Aorta (tissue), 5 donors: Measurements from ENCODE around the gene PSMB5. TPM values are rescaled to one million over a fixed set of nuclear protein-coding genes. Genes with fewer than 3 reads are reported as not detected.
A peak's percentile ranks its signal among the peaks of the same experiment; 100 is the strongest.
"Not testable (repeated sequence)": the region's sequence is repeated elsewhere in the genome, so short reads cannot be mapped to it uniquely, and the experiment has no call there.

ENCODE experiments used
- ATAC-seq: fragments of 200-7000 bp; cut with Tn5 transposase; one replicate; pipeline ENCODE4 v1.9.1; 2022; ENCODE audit warnings: moderate library complexity; ENCODE audit not compliant: low FRiP score
- DNase-seq, 2 donors: peaks; one replicate each; pipeline ENCODE4 v3.0.0-alpha.2; 2020
- H3K27ac ChIP-seq, 2 donors: one replicate each; pipeline ENCODE4 v1.5.1; 2013; ENCODE audit warnings: low read length in 2 of 2, mild to moderate bottlenecking in 2 of 2, moderate library complexity in 2 of 2, control low read depth in 1 of 2, inconsistent platforms in 1 of 2, low read depth in 1 of 2
- H3K27me3 ChIP-seq, 2 donors: one replicate each; pipeline ENCODE4 v1.6.1; 2013; ENCODE audit warnings: control low read depth in 1 of 2, low read length in 1 of 2, mild to moderate bottlenecking in 1 of 2, moderate library complexity in 1 of 2; ENCODE audit not compliant: insufficient read depth in 2 of 2, control insufficient read depth in 1 of 2
- H3K36me3 ChIP-seq, 2 donors: one replicate each; pipeline ENCODE4 v1.6.1; 2013; ENCODE audit warnings: control low read depth in 1 of 2, low read length in 1 of 2, mild to moderate bottlenecking in 1 of 2; ENCODE audit not compliant: insufficient read depth in 2 of 2, control insufficient read depth in 1 of 2
- H3K4me1 ChIP-seq, 2 donors: one replicate each; pipeline ENCODE4 v1.6.1; 2013; ENCODE audit warnings: low read length in 2 of 2, control low read depth in 1 of 2, mild to moderate bottlenecking in 1 of 2, moderate library complexity in 1 of 2; ENCODE audit not compliant: insufficient read depth in 2 of 2, control insufficient read depth in 1 of 2
- H3K4me3 ChIP-seq, 2 donors: one replicate each; pipeline ENCODE4 v1.5.1; 2013; ENCODE audit warnings: low read length in 2 of 2, control low read depth in 1 of 2, mild to moderate bottlenecking in 1 of 2
- H3K9me3 ChIP-seq: one replicate; pipeline ENCODE4 v1.6.1; 2013; ENCODE audit warnings: mild to moderate bottlenecking, low read length; ENCODE audit not compliant: control insufficient read depth
- WGBS, 2 donors: extraction: QIAGEN DNeasy Blood & Tissue Kit; methylation state at CpG; one replicate each; pipeline ENCODE4 v1.1.7; 2013; 5-methylcytosine and 5-hydroxymethylcytosine counted together
- intact Hi-C, 2 donors: fragments of 100-400 bp; cut with DNase I; formaldehyde crosslinking; loops; one replicate each; pipeline versions ENCODE4 v1.14.2 to v1.15.0; 2022
- polyA plus RNA-seq, 2 donors: library from polyadenylated mRNA; stranded (reverse); fragments of 200-250 nt; gene quantifications; one replicate each; pipeline ENCODE4 v1.2.3, GENCODE V29; 2013
- total RNA-seq, 2 donors: library from RNA; stranded (reverse); fragmentation: NEBNext Ultra II Directional; extraction: Animal tissue kit (Norgen Biotek cat#: 25700); gene quantifications; one replicate each; pipeline ENCODE4 v1.2.1, GENCODE V29; 2021
- donor health status: healthy with polysubstance abuse.
- donor health status: Bipolar disorder and iron deficiency.
- donor health status: DM: no; HTN: no; CAD: no.
- donor health status: DM: no; HTN: no; CAD: no.
- donor health status: DM: yes; HTN: yes; CAD: no.

PSMB5 gene
- total and polyA plus RNA-seq, 4 donors, result 67.7 to 116 (median 85.8) TPM

DNA sequence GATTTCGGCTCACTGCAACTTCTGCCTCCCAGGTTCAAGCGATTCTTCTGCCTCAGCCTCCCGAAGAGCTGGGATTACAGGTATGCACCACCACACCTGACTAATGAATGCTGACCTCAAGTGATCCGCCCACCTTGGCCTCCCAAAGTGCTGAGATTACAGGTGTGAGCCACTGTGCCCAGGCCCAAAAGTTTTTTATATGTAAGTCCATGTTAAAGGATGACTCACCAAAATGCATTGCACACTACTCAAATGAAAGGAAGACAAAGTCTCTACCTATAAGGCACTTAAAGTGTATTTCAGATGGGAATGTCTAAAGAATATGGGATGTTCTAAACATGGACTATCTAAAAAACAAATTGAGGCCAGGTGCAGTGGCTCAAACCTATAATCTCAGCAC lies 30.4 kb downstream of the PSMB5 start:
- intact Hi-C loops, H3K4me3 ChIP-seq, H3K27me3 ChIP-seq, H3K36me3 ChIP-seq, ATAC-seq, H3K27ac ChIP-seq, H3K9me3 ChIP-seq, DNase-seq, H3K4me1 ChIP-seq: not testable (repeated sequence)
- 91 to 97% methylated on average over 4 of the region's 4 CpGs for WGBS, 2 donors

DNA sequence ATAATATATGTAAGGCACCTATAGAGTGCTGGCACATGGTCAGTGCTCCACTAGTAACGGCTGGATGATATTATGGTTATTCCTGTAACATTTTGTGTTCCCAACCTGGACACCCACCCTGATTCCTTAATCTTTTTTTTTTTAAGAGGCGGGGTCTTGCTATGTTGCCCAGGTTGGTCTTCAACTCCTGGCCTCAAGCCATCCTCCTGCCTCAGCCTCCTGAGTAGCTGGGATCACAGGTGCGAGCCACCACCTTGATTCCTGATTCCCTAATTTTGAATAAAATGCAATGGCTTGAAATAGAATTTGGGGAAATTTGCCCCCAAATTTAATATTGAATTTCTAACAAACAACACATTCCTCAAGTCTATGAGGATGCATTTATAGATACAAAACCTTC lies 32.1 kb downstream of the PSMB5 start:
- WGBS, 2 donors, result 95 to 96% methylated on average over 3 of the region's 3 CpGs
- H3K27ac ChIP-seq, result no peak overlapping the region

DNA sequence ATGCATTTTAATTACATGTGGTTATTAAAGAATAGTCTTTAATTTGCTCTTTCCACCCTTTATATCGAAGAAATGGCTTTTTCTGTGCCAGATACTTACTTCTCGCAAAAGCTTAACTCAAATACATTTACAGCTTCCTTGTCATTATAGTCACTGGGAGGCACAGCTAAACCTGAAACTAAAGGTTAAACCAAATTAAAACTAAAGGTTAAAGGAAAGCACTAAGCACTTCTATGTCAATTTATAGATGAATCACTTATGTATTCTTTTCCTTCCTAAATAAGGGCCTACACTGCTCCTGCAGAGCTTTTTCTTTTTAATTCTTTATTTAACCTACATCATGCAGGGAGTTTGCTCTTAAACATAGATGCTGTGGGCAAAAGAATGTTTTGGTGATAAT lies 33.8 kb downstream of the PSMB5 start:
- Histone ChIP-seq H3K9me3 (no peaks in the 10 kb centered on the region), H3K36me3 (no peaks in the 10 kb centered on the region), H3K4me1 (no peaks in the 10 kb centered on the region), H3K27ac (no peak overlapping the region), H3K27me3 (no peaks in the 10 kb centered on the region), H3K4me3 (no peak overlapping the region)
- DNase-seq (no peak), ATAC-seq (no peak)
- WGBS, 2 donors, result 96 to 97% methylated on average over 2 of the region's 2 CpGs
- intact Hi-C loops, result no loop called here

More for the DNA sequence above, 32.1 kb downstream of the PSMB5 start:
- DNase-seq, result no peak
- no peaks in the 10 kb centered on the region for H3K9me3 ChIP-seq
- H3K4me3 ChIP-seq, result no peak overlapping the region
- no peak for ATAC-seq
- intact Hi-C loops, result no loop called here
- H3K4me1 ChIP-seq, result no peaks in the 10 kb centered on the region
- H3K27me3 ChIP-seq, result no peaks in the 10 kb centered on the region
- H3K36me3 ChIP-seq, result no peaks in the 10 kb centered on the region

DNA sequence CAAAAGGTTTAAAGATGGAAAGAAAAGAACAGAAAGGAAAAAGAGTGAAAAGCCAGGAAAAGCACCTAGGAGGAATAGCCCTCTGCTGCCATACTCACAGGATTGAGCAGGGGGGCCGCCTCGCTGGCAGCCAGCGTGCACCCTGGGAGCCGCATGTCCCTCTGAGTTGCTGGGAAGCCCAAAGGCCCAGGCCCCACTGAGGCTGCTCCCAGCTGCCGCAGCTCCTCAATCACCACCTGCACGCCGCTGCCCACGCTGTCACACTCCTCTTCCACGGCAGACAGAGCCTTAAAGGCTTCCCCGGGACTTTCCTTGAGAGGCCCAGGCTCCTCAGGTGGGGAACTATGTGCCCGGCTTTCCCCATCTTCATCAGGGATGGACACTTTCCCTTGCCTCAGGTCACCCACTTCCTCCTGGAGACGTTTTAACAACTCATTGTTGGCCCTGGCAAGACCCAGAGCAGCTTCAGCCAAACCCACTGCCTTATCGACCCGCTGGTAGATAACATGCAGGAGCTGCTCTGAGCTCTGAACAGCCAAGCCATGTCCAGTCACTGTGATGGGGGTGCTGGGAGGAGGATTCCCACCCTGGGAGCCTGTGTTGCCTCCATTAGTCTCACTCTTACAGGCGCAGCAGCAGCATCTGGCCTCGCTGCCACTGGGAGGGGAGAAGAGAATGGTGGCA lies 36.2 kb downstream of the PSMB5 start:
- ATAC-seq, result no peak
- H3K27me3 ChIP-seq, result no peaks in the 10 kb centered on the region
- H3K27ac ChIP-seq, result no peak overlapping the region
- intact Hi-C loops, result no loop called here
- no peak for DNase-seq
- H3K4me1 ChIP-seq, result no peaks in the 10 kb centered on the region
- H3K9me3 ChIP-seq, result no peaks in the 10 kb centered on the region
- WGBS, 2 donors, result 81% methylated on average over 15 to 16 of the region's 16 CpGs
- no peaks in the 10 kb centered on the region for H3K36me3 ChIP-seq
- no peak overlapping the region for H3K4me3 ChIP-seq

DNA sequence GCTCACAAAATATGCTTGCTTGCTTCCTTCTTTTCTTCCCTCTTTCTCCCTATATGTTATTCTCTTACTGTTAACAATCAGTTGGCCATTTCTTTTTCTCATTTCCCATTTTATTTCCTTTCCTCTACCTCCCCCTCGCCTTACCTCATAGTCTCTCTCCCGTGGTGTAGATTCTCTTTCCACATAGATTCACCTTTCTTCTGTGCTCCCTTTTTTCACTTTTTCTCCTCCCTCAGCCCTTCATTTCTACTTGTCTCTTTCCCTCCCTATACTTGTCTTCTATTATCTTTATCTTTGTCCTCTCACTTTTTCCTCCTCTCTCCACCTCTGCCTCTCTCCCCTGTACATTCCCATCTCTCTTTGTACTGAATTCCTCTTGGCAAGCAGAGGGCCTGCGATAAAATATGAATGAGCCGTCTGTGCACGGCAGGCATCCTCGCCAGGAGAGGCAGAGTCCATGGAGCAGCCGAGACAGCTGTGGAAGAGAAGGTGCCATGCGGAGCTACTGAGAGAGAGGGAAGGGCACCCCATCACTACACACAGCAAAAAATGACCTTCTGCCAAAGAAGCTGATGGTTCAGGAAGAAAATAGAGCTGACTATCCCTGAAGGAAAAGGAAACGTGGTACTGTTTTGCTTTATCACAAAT lies 36.9 kb downstream of the PSMB5 start:
- no peaks in the 10 kb centered on the region for H3K4me1 ChIP-seq
- no peak overlapping the region for H3K4me3 ChIP-seq
- no peak for ATAC-seq
- no peaks in the 10 kb centered on the region for H3K9me3 ChIP-seq
- no peak overlapping the region for H3K27ac ChIP-seq
- H3K27me3 ChIP-seq, result no peaks in the 10 kb centered on the region
- no peak for DNase-seq
- intact Hi-C loops, result no loop called here
- 76 to 80% methylated on average over 9 of the region's 9 CpGs for WGBS, 2 donors
- H3K36me3 ChIP-seq, result no peaks in the 10 kb centered on the region

DNA sequence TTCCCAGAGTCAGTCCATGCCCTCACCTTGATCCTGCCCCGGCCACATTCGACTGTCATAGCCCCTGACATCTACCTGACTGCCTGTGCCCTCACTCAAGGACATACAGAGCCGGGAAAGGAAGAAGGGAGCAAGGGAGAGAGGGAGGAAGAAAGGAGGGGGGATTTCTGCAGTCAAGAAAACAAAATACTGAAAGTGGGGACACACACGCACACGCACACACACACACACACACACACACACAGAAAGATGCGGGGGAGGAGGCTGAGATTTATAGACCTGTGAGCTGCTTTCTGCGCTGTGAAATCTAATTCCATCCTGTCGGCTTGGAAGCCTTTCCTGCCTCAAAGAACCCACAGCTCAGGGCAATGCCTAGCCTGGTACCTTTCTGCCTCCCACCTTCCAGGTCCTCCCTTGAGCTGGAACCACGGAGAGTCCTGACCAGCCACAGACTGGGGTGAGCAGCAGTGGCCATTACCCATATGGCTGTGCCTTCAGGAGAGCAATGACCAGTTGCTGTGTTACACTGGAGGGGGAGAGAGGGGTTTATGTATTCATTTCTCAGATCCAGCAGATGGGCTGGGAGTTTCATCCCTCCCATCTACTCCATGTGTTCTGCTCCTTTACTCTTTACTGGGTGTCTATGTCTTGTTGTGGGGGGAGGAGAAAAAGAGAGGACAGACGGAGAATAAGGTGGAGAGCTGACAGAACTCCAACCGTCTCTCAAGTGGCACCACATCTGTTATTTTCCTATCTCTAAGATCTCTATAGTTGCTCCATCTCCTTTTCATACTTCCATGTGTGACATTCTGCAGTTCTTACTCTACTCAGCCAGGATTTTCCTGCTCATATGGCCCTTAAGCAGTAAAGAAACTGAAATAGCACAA lies 37.7 kb downstream of the PSMB5 start:
- no peaks in the 10 kb centered on the region for H3K27me3 ChIP-seq
- WGBS, 2 donors, result 77 to 82% methylated on average over 11 of the region's 11 CpGs
- ATAC-seq, result no peak

DNA sequence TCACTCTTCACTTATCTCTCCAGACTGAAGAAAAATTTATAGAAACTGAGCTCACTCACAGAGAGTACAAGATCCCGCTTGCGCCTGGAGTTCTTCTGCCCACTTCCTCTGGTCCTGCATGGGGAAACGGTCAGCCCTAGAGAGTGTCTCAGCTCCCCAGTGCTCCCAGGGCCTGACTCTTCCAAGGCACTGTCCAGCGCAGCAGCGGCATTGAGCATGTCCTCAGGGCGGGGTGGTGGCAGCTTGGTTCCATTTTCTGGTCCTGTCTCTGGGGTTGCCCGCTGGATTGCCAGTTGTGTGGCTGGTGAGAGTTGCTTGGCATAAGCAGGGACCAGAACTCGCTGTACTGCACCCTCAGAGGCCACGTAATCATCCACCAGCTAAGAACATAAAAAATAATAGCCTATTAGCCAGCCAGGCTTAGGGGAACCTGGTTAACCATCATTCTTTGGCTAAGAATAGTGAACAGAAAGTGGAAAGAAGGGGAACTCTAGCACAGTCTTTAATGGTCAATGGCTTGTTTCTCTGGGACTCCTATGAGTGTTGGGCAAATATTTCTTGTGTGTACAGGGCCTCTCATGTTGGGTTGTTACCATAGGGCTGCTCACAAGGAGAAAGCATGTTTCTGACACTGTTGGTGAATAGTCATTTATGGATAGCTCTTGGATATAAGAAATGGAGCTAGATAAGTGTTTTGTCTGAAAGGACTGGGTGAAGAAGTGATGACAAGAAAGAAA lies 38.6 kb downstream of the PSMB5 start:
- no peaks in the 10 kb centered on the region for H3K36me3 ChIP-seq
- no peak overlapping the region for H3K27ac ChIP-seq
- H3K9me3 ChIP-seq, result no peaks in the 10 kb centered on the region
- no peak overlapping the region for H3K4me3 ChIP-seq
- ATAC-seq (no peak), DNase-seq (no peak)
- no peaks in the 10 kb centered on the region for H3K4me1 ChIP-seq
- 94 to 96% methylated on average over 9 of the region's 9 CpGs for WGBS, 2 donors
- intact Hi-C loops, result no loop called here
- no peaks in the 10 kb centered on the region for H3K27me3 ChIP-seq

More for the DNA sequence above, 37.7 kb downstream of the PSMB5 start:
- H3K9me3 ChIP-seq, result no peaks in the 10 kb centered on the region
- H3K27ac ChIP-seq, result no peak overlapping the region
- intact Hi-C loops, result no loop called here
- no peaks in the 10 kb centered on the region for H3K4me1 ChIP-seq
- no peaks in the 10 kb centered on the region for H3K36me3 ChIP-seq
- no peak for DNase-seq
- H3K4me3 ChIP-seq, result no peak overlapping the region

DNA sequence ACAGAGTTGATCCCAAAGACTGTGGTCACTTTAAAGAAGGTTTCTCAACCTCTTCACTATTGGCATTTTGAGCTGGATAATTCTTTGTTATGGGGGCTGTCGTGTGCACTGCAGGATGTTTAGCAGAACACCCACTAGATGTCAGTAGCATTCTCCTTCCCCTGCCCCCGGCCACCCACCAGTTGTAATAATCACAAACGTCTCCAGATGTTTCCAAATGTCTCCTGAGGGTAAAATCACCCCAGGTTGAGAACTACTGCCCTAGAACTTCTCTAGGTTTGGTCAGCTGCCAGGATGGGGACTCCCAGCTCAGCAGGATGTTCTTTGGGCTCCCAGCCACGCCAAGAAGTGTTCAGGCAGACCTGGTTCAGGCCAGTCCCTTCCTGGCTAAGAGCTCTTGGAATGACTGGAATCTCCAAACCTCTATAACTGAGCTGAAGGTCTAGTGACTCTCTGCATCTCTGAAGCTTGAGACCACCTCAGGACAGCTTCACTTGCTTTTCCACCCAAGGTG lies 39.9 kb downstream of the PSMB5 start:
- peak; percentile 59 for ATAC-seq
- H3K4me1 ChIP-seq, result no peaks in the 10 kb centered on the region
- no peak overlapping the region for H3K4me3 ChIP-seq
- peaks cover 0 to under 1% of the 10 kb centered on the region in 2 donors for H3K36me3 ChIP-seq
- no peak overlapping the region for H3K27ac ChIP-seq
- no peak for DNase-seq
- no peaks in the 10 kb centered on the region for H3K27me3 ChIP-seq
- H3K9me3 ChIP-seq, result no peaks in the 10 kb centered on the region
- intact Hi-C loops, result no loop called here
- 2 to 3% methylated on average over 4 of the region's 4 CpGs for WGBS, 2 donors
